ENCODE results near the gene ADCY7. TPM values are rescaled to one million over a fixed set of nuclear protein-coding genes. Genes with fewer than 3 reads are reported as not detected.

Gene ADCY7
- total RNA-seq, 1 donor from 2014 or later: 4.6 TPM

DNA sequence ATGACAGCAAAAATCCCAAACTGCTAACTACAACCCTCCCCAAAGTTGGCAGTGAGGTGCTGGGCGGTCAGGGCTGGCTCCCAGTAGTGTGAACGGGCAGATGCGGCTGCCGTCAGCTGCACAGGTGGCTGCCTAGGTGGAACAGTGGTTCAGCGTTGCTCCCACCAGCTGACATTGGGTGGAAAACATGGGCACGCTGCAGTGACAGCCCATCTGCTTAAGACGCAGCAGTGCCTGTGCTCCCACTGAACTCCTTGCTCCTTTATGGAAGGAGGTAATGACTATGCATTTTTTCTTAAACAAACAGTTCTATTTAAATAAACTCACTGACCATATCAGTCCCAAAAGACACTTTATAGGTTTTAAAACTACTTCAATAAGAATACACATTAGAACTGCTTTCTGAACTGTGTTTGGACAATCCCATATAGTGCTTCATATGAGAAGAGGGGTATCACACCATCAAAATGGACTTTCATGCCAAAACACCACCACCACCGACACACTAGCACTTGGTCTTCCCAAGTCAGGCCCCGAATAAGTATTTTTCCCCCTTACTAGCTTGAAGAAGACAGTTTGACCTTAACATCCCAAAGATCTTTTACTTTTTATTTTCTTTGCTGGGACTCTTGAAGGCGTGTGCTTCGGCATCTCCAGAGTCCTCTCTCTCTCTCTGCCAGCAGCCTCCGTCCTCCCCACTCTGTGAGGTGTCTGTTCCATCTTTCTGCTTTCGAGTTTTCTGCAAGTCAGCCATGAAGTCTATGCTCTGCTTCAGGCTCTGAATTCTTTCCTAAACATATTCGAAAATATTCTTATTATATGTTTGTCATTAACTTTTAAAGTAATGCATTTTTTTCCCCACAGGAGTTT, 68.0 kb downstream of the ADCY7 start:
- Mint-ChIP-seq H3K4me1 (ENCODE audit: unreplicated experiment) (peaks cover 61% of the 10 kb centered on the region), H3K27ac (ENCODE audit: unreplicated experiment) (peak overlapping the region; percentile 42), H3K27me3 (ENCODE audit: unreplicated experiment) (no peaks in the 10 kb centered on the region), H3K9me3 (ENCODE audit: unreplicated experiment) (peaks cover 4% of the 10 kb centered on the region), H3K4me3 (ENCODE audit: unreplicated experiment) (no peak overlapping the region), H3K36me3 (ENCODE audit: unreplicated experiment) (peaks cover 38% of the 10 kb centered on the region)
- TF ChIP-seq, protein P1, sequence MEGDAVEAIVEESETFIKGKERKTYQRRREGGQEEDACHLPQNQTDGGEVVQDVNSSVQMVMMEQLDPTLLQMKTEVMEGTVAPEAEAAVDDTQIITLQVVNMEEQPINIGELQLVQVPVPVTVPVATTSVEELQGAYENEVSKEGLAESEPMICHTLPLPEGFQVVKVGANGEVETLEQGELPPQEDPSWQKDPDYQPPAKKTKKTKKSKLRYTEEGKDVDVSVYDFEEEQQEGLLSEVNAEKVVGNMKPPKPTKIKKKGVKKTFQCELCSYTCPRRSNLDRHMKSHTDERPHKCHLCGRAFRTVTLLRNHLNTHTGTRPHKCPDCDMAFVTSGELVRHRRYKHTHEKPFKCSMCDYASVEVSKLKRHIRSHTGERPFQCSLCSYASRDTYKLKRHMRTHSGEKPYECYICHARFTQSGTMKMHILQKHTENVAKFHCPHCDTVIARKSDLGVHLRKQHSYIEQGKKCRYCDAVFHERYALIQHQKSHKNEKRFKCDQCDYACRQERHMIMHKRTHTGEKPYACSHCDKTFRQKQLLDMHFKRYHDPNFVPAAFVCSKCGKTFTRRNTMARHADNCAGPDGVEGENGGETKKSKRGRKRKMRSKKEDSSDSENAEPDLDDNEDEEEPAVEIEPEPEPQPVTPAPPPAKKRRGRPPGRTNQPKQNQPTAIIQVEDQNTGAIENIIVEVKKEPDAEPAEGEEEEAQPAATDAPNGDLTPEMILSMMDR (IDR thresholded peaks at IDR 0.05): no peak
- DNase-seq (ENCODE audit: extremely low spot score, unreplicated experiment): no peak

DNA sequence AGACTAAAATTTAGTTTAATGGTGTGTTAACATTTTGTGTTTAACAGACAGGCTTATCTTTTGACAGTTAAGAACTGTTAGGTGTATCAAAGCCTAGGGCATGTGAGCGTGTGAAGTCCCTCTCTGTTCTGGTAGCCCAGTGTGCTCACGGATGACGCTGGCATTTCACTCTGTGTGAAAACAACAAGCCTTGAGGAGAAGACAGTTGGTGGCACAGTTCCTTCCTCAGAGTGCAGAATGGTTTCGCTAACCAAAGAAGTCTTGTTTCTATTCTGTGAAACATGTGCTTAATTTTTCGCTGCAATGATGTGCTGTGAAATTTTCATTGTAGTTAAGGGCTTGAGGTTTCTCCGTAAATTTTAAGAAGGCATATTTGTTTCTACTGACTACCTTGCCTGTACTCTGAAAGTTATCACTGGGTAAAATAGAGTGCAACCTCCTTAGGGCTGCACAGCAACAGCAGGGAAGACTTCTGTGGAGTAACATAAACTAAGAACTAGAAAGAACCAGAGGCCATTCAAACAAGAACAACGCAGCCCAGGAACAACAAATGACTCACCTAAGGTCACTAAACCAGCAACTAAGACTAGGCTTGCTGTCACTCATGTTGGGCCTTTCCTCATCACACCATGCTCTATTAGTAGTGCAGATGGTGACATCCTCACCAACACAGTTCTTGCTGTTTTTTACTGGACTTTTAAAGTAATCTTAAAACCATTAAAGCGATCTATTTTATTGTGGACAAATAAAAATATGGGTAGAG, 69.0 kb downstream of the ADCY7 start:
- peaks cover 4% of the 10 kb centered on the region for H3K9me3 Mint-ChIP-seq (ENCODE audit: unreplicated experiment)
- H3K27me3 Mint-ChIP-seq (ENCODE audit: unreplicated experiment): no peaks in the 10 kb centered on the region
- H3K4me1 Mint-ChIP-seq (ENCODE audit: unreplicated experiment): peaks cover 52% of the 10 kb centered on the region
- DNase-seq (ENCODE audit: extremely low spot score, unreplicated experiment): no peak
- TF ChIP-seq, protein P1 (IDR thresholded peaks at IDR 0.05): no peak
- H3K4me3 Mint-ChIP-seq (ENCODE audit: unreplicated experiment): no peak overlapping the region
- H3K36me3 Mint-ChIP-seq (ENCODE audit: unreplicated experiment): peaks cover 38% of the 10 kb centered on the region
- H3K27ac Mint-ChIP-seq (ENCODE audit: unreplicated experiment): no peak overlapping the region

DNA sequence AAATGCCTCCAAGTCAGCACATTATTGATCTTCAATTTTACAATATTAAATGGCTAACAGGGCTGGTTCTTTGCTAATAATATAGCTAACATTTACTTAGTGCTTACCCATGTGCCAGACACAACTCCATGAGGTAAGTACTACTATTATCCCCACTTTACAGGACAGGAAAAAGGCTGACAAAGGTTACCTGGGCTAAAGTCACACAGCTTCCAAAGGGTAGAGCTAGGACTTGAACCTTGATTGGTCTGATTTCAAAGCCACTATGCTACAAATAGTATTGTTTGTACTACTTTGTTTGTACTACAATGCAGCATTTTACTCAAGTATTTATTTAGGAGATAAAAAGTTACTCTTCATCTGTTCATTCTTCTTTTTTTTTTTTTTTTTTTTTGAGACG, 70.5 kb downstream of the ADCY7 start:
- H3K27ac Mint-ChIP-seq (ENCODE audit: unreplicated experiment): peak overlapping the region; percentile 80
- H3K36me3 Mint-ChIP-seq (ENCODE audit: unreplicated experiment): peaks cover 38% of the 10 kb centered on the region

DNA sequence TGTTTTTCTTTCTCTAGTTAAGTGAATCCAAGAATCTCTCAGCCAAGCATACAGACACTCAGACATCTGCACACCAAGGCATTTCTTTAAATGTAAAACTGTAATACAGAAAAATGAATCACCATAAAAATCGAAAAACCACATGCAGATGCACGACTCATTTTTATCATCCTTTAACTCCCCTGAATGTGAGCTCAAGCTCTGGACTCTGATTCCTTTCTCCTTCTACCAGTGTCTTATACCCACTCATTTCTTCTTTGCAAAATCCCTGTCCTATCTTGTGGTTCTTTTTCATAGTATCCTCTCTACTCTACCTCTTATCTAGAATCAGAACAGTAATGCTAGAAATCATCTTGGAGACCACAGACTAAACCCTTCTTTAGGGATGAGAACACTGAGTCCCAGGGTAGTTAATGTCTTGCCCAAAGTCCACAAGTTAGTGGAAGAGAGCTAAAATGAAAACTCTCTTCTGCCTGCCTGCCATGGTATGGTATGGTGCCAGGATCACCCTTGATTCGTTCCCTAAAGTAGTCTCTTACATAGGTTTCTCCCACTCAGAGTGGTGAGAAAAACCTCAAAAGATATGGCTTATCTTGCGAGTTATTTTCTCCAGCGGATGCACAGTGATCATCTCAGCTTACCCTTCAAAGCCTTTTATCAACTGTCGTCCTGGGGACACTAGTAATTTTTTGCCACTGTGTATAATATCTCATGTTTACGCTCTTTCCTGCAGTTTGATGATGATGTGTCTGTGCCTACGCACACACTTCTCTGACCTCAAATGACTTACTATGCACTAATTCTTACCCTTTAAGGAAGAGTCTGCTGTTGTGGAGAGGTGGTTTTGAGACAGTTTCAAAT, 72.2 kb downstream of the ADCY7 start:
- peaks cover 34% of the 10 kb centered on the region for H3K36me3 Mint-ChIP-seq (ENCODE audit: unreplicated experiment)
- H3K4me3 Mint-ChIP-seq (ENCODE audit: unreplicated experiment): no peak overlapping the region
- no peak for DNase-seq (ENCODE audit: extremely low spot score, unreplicated experiment)
- TF ChIP-seq, protein P1 (IDR thresholded peaks at IDR 0.05): no peak
- no peaks in the 10 kb centered on the region for H3K9me3 Mint-ChIP-seq (ENCODE audit: unreplicated experiment)
- H3K27me3 Mint-ChIP-seq (ENCODE audit: unreplicated experiment): no peaks in the 10 kb centered on the region
- peaks cover 51% of the 10 kb centered on the region for H3K4me1 Mint-ChIP-seq (ENCODE audit: unreplicated experiment)
- H3K27ac Mint-ChIP-seq (ENCODE audit: unreplicated experiment): peak overlapping the region; percentile 17

More for the DNA sequence above, 70.5 kb downstream of the ADCY7 start:
- Mint-ChIP-seq H3K9me3 (ENCODE audit: unreplicated experiment) (peaks cover 4% of the 10 kb centered on the region), H3K27me3 (ENCODE audit: unreplicated experiment) (no peaks in the 10 kb centered on the region), H3K4me1 (ENCODE audit: unreplicated experiment) (peaks cover 52% of the 10 kb centered on the region), H3K4me3 (ENCODE audit: unreplicated experiment) (no peak overlapping the region)
- TF ChIP-seq, protein P1 (IDR thresholded peaks at IDR 0.05): no peak
- no peak for DNase-seq (ENCODE audit: extremely low spot score, unreplicated experiment)

Measured in osteocyte (in vitro differentiated cells).